Heart right ventricle (tissue), 16 donors: ENCODE measurements around the gene TRIM72. TPM values are rescaled to one million over a fixed set of nuclear protein-coding genes. Genes with fewer than 3 reads are reported as not detected.

Experiments used
- ATAC-seq, 8 donors: fragments of 200-7000 bp; cut with Tn5 transposase; one replicate each; pipeline ENCODE4 v1.9.1; 2020; ENCODE audit warnings: mild to moderate bottlenecking in 8 of 8, moderate library complexity in 8 of 8, moderate number of reproducible peaks in 1 of 8
- DNase-seq, 2 donors: peaks; one replicate each; pipeline ENCODE4 v3.0.0-alpha.2; 2020
- H3K27ac ChIP-seq, 10 donors: fragments of 200-600 bp; sonication (generic) in 2 of 10; one replicate each; pipeline versions ENCODE4 v1.5.0 to v1.8.0; 2020 to 2022; ENCODE audit warnings: mild to moderate bottlenecking in 3 of 10
- H3K27me3 ChIP-seq, 7 donors: fragments of 200-600 bp; one replicate each; pipeline ENCODE4 v1.8.0; 2021 to 2022; ENCODE audit warnings: mild to moderate bottlenecking in 2 of 7
- H3K36me3 ChIP-seq, 9 donors: fragments of 200-600 bp; sonication (generic) in 1 of 9; one replicate each; pipeline versions ENCODE4 v1.5.0 to v1.8.0; 2020 to 2022; ENCODE audit warnings: mild to moderate bottlenecking in 2 of 9
- H3K4me1 ChIP-seq, 9 donors: fragments of 200-600 bp; sonication (generic) in 1 of 9; one replicate each; pipeline versions ENCODE4 v1.5.0 to v1.8.0; 2020 to 2022; ENCODE audit warnings: mild to moderate bottlenecking in 4 of 9
- H3K4me3 ChIP-seq, 10 donors: fragments of 200-600 bp; sonication (generic) in 2 of 10; one replicate each; pipeline versions ENCODE4 v1.5.0 to v1.8.0; 2020 to 2022; ENCODE audit warnings: mild to moderate bottlenecking in 7 of 10, moderate library complexity in 2 of 10
- H3K9me3 ChIP-seq, 11 donors: fragments of 200-600 bp in 10 of 11; sonication (generic) in 2 of 11; one replicate each; pipeline versions ENCODE4 v1.5.0 to v1.8.0; 2013 to 2022; ENCODE audit warnings: mild to moderate bottlenecking in 2 of 11, control low read depth in 1 of 11, moderate library complexity in 1 of 11
- CTCF ChIP-seq, 9 donors: fragments of 200-600 bp; sonication (generic) in 2 of 9; IDR thresholded peaks; one replicate each; pipeline versions ENCODE4 v1.5.0 to v1.8.0; 2021 to 2022; ENCODE audit warnings: antibody characterized with exemption in 9 of 9, mild to moderate bottlenecking in 5 of 9, moderate library complexity in 1 of 9
- WGBS, 2 donors: extraction: QIAGEN DNeasy Blood & Tissue Kit; methylation state at CpG; one replicate each; pipeline ENCODE4 v1.1.7; 2013; ENCODE audit warnings: inconsistent platforms in 1 of 2; 5-methylcytosine and 5-hydroxymethylcytosine counted together
- intact Hi-C, 10 donors: fragments of 100-400 bp; cut with DNase I; formaldehyde crosslinking; loops; one replicate each; pipeline versions ENCODE4 v1.11.1 to v1.14.2; 2022
- polyA plus RNA-seq, 2 donors: library from polyadenylated mRNA; stranded (reverse); fragments of 200-250 nt; gene quantifications; one replicate each; pipeline ENCODE4 v1.2.3, GENCODE V29; 2013
- total RNA-seq, 10 donors: library from RNA; stranded (reverse); fragmentation: NEBNext Ultra II Directional in 3 of 10; extraction: Animal tissue kit (Norgen Biotek cat#: 25700) in 3 of 10; gene quantifications; one replicate each; pipeline versions ENCODE4 v1.2.1 to v1.2.4, GENCODE V29; 2021 to 2023
- donor health status: Arrhythmogenic right ventricular cardiomyopathy.
- donor health status: ischemic (EF 13 %, LVEDD 7.1; RV severe dilation, severe dysfunction).
- donor health status: healthy with polysubstance abuse.
- donor health status: DM: no; HTN: yes; CAD: no.
- donor health status: DM: no; HTN: no; CAD: no.
- donor health status: ischemic (EF 25% LVEDD 6.9; RV normal size, moderate dysfunction).
- donor health status: ischemic (EF 25% LVEDD 5.7; RV mildly dilated, moderate dysfunction).
- donor health status: healthy.
- donor health status: DM: yes; HTN: yes; CAD: no.
- donor health status: Ischemic cardiomyopathy.
- donor health status: ischemic (EF 35%, LVEDD 5.7; RV mildly dilated, moderate dysfunction).
- donor health status: nonischemic (EF 11% LVEDD 7.7; RV severe dilation, severe dysfunction).
- donor health status: DM: yes; HTN: yes; CAD: no.
- donor health status: PGD.
- donor health status: ischemic (EF 29% LVEDD 5.4; RV normal size, mild dysfunction).
- donor health status: nonischemic (EF 23%, LVEDD 6.1; RV moderate dilation, normal function).

The TRIM72 gene
- total and polyA plus RNA-seq, 12 donors: 0.51 to 4.8 (median 1.1) TPM

DNA sequence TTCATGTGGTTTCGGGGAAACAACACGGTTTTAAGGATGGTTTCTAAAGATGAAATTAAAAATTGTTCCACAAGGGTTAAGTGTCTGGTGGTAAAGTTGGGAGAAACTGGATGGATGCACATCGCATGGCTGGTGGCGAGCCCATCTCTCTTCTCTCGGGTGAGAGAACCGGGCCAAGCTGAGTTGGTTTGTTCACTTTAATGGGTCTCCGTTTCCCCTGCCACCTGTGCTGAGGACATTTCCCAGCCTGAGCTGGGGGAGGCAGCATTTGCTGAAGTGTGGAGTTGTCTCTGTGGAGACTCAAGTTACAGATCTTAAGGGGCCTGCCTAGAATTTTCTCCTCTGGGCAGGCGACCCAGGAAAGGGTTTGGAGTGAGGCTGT is 26.1 kb upstream of the TRIM72 start:
- Histone ChIP-seq H3K27ac (no peak overlapping the region), H3K36me3 (peaks cover 7 to 100% (median 94%) of the 10 kb centered on the region in 9 donors), H3K9me3 (no peaks in the 10 kb centered on the region), H3K4me1 (peaks cover 2 to 53% (median 12%) of the 10 kb centered on the region in 9 donors), H3K4me3 (no peak overlapping the region), H3K27me3 (no peaks in the 10 kb centered on the region)
- intact Hi-C loops: loop anchor here in 4 of 10 donors (2.0 to 10.0 kb wide), 4 partner anchors 13 to 267 kb away; partner anchors contain the start of genes ARMC5 (in 3 of the 4), ZNF646 (in 1 of the 4), ZNF668 (in 1 of the 4) and ZNF843 (in 1 of the 4)
- WGBS, 2 donors: 83 to 86% methylated on average over 8 of the region's 8 CpGs
- no peak for DNase-seq
- ATAC-seq: no peak
- TF ChIP-seq CTCF (IDR thresholded peaks at IDR 0.05): no peak

DNA sequence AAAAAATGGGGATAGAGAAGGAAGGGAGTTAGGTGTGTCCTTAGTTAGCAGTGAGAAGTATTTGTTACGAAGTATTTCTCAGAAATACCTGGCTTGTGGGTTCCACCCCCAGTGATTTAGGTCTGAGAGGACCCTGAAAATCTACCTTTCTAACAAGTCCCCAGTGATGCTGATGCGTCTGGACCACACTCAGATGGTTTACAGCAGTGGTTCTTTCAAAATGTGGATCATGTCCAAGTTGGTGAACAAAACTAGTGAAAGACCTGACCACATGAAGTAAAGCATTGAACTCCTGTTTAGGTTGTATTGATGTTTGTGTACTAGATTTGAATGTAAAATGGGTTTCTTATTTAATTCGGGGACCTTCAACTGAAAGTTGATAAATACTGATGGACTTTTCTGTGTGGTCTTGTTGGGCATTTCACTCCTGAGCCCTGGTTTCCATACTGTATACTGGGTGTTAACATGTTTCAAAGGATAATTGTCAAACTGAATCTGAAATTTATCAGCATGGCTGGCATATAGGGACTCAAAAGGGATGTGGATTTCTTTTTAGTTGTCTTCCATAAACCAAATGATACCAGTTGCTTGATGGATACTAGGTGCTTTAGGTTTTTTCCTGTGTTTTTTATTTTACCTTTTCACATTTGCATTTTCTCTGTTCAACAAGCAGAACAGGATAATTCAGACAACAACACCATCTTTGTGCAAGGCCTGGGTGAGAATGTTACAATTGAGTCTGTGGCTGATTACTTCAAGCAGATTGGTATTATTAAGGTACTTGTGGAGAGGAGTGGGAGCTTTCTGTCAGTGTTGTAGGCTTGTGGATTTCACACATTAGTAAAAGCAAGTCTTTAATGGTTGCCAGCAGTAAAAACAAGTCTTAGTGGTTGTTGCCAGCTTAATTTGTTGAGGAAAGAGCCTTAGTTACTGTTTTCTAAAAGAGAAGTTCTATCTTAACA is 25.2 kb upstream of the TRIM72 start:
- Histone ChIP-seq H3K27ac (no peak overlapping the region), H3K36me3 (peaks cover 7 to 100% (median 96%) of the 10 kb centered on the region in 9 donors), H3K27me3 (no peaks in the 10 kb centered on the region), H3K4me3 (no peak overlapping the region), H3K9me3 (no peaks in the 10 kb centered on the region), H3K4me1 (peaks cover under 1 to 43% (median 3%) of the 10 kb centered on the region in 9 donors)
- intact Hi-C loops: loop anchor here in 4 of 10 donors (10.0 kb wide), 3 partner anchors 114 to 266 kb away; partner anchors contain the start of genes ARMC5 (in 3 of the 4), ZNF646 (in 1 of the 4), ZNF668 (in 1 of the 4) and ZNF843 (in 1 of the 4)
- DNase-seq (no peak), ATAC-seq (no peak)
- TF ChIP-seq CTCF (IDR thresholded peaks at IDR 0.05): no peak
- WGBS, 2 donors: 86 to 90% methylated on average over 3 of the region's 3 CpGs

DNA sequence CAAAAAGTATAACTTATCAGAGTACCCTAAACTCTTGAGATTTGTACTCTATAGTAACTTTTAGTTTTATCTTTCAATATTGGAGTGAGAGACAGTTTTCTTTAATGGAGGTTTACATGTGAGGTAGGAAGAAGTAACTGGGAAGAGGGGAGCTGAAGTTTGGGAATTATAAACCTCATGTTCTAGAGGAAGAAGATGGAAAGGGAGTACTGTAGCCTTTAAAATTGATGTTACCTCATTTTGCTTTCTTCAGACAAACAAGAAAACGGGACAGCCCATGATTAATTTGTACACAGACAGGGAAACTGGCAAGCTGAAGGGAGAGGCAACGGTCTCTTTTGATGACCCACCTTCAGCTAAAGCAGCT is 24.5 kb upstream of the TRIM72 start:
- ATAC-seq: no peak
- no peak for DNase-seq
- no peaks in the 10 kb centered on the region for H3K9me3 ChIP-seq
- TF ChIP-seq CTCF (IDR thresholded peaks at IDR 0.05): no peak
- H3K27me3 ChIP-seq: no peaks in the 10 kb centered on the region
- H3K4me3 ChIP-seq: no peak overlapping the region
- H3K27ac ChIP-seq: no peak overlapping the region
- H3K4me1 ChIP-seq: peaks cover 0 to 37% (median 0%) of the 10 kb centered on the region in 9 donors
- 85 to 89% methylated on average over 2 of the region's 2 CpGs for WGBS, 2 donors
- intact Hi-C loops: loop anchor here in 4 of 10 donors (10.0 kb wide), 3 partner anchors 115 to 265 kb away; partner anchors contain the start of genes ARMC5 (in 3 of the 4), ZNF646 (in 1 of the 4), ZNF668 (in 1 of the 4) and ZNF843 (in 1 of the 4)
- H3K36me3 ChIP-seq: peaks cover 7 to 100% (median 95%) of the 10 kb centered on the region in 9 donors

GRCh38 chr16:31190061-31190460 is 23.9 kb upstream of the TRIM72 start:
- Histone ChIP-seq H3K4me1 (peaks cover 0 to 31% (median 0%) of the 10 kb centered on the region in 9 donors), H3K27me3 (no peaks in the 10 kb centered on the region), H3K9me3 (no peaks in the 10 kb centered on the region), H3K36me3 (peaks cover 7 to 100% (median 97%) of the 10 kb centered on the region in 9 donors), H3K27ac (no peak overlapping the region), H3K4me3 (no peak overlapping the region)
- DNase-seq (no peak), ATAC-seq (no peak)
- 93 to 95% methylated on average over 12 of the region's 12 CpGs for WGBS, 2 donors
- intact Hi-C loops: no loop called here
- no peak for TF ChIP-seq CTCF (IDR thresholded peaks at IDR 0.05)
